GM18858 (cell line): Measurements from ENCODE around the gene PINK1.
"Not testable (repeated sequence)": the region's sequence is repeated elsewhere in the genome, so short reads cannot be mapped to it uniquely, and the experiment has no call there.

Source experiments
- ATAC-seq: cut with Tn5 transposase; IDR thresholded peaks from one replicate; pipeline ENCODE4 v1.9.1; 2021; ENCODE audit not compliant: unreplicated experiment

The PINK1 gene

GRCh38 chr1:20673626-20674025 lies 40.4 kb downstream of the PINK1 start:
- not testable (repeated sequence) for ATAC-seq

- ATAC-seq: no peak
Measured at GRCh38 chr1:20678599-20678998, 45.3 kb downstream of the PINK1 start.

GRCh38 chr1:20680269-20680668 lies 47.0 kb downstream of the PINK1 start:
- ATAC-seq: no peak

GRCh38 chr1:20681999-20682398 lies 48.7 kb downstream of the PINK1 start:
- ATAC-seq: no peak

- no peak for ATAC-seq
Measured at GRCh38 chr1:20682571-20683236, 49.4 kb downstream of the PINK1 start.

GRCh38 chr1:20683614-20684013 lies 50.4 kb downstream of the PINK1 start:
- ATAC-seq: no peak

GRCh38 chr1:20684050-20684620 lies 50.9 kb downstream of the PINK1 start:
- no peak for ATAC-seq

GRCh38 chr1:20684651-20685050 lies 51.4 kb downstream of the PINK1 start:
- ATAC-seq: no peak

- no peak for ATAC-seq
Measured at GRCh38 chr1:20685099-20685662, 51.9 kb downstream of the PINK1 start.

- ATAC-seq: no peak
Measured at GRCh38 chr1:20685741-20686140, 52.5 kb downstream of the PINK1 start.

GRCh38 chr1:20686883-20687725 lies 53.8 kb downstream of the PINK1 start:
- ATAC-seq: no peak

- no peak for ATAC-seq
Measured at GRCh38 chr1:20689645-20690056, 56.4 kb downstream of the PINK1 start.

GRCh38 chr1:20691872-20692271 lies 58.6 kb downstream of the PINK1 start:
- no peak for ATAC-seq

GRCh38 chr1:20693623-20694022 lies 60.4 kb downstream of the PINK1 start:
- ATAC-seq: no peak

- no peak for ATAC-seq
Measured at GRCh38 chr1:20695515-20695914, 62.3 kb downstream of the PINK1 start.

- no peak for ATAC-seq
Measured at GRCh38 chr1:20696397-20697333, 63.4 kb downstream of the PINK1 start.

- ATAC-seq: no peak
Measured at GRCh38 chr1:20697563-20697962, 64.3 kb downstream of the PINK1 start.

GRCh38 chr1:20698195-20698910 lies 65.1 kb downstream of the PINK1 start:
- no peak for ATAC-seq

- no peak for ATAC-seq
Measured at GRCh38 chr1:20699558-20699957, 66.3 kb downstream of the PINK1 start.

GRCh38 chr1:20700636-20701215 lies 67.5 kb downstream of the PINK1 start:
- no peak for ATAC-seq
